Activated CD4-positive, alpha-beta T cell treated with anti-CD3 and anti-CD28 coated beads, Interleukin-2, amount 50 U/mL, for 16 hours (primary cell): ENCODE measurements around the gene NPLOC4.

ENCODE experiments used
- DNase-seq: peaks from one replicate; pipeline ENCODE4 v3.0.0-alpha.2; 2020

NPLOC4 gene

GRCh38 chr17:81582341-81582740 is 54.6 kb downstream of the NPLOC4 start:
- DNase-seq, result no peak

DNA sequence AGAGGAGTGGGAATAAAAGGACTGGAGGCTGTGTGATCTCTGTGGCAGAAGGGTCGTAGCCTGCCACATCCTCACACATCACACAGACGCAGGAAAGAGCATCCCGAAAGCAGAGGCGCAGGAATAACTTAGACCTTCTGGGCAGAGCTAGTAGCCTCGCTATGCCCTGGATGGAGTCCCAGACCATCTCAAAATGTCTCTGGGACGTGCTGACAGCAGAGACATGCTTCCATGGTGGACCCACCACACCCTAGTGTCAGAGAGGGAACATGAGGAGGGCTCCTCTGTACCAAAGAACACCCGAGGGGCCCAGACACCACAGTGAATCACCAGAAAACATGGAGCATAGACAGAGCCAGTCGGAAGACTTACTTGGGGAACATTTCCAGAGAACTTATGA is 55.2 kb downstream of the NPLOC4 start:
- no peak for DNase-seq

DNA sequence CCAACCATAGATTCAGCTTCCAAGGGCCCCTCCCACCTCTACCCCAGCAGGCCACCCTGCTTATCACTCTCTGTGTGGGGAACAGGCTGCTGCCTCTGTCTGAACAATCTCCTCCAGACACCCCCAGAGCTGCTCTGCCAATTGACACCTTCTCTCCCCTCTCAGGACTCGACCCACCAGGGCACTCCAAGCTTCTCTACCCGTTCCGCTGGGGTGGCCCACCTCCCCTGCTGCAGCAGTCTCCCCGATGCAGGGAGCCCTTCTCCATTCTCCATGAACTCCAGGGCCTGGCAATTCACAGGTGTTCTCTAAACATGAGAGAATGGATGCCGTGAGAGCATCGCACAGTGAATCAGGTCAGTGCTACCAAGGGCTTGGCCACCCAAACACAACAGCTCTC is 56.4 kb downstream of the NPLOC4 start:
- no peak for DNase-seq

- DNase-seq, result no peak
These were observed 57.0 kb downstream of the NPLOC4 start for GRCh38 chr17:81579821-81580321.

- no peak for DNase-seq
These were observed 57.6 kb downstream of the NPLOC4 start for GRCh38 chr17:81579298-81579697.

DNA sequence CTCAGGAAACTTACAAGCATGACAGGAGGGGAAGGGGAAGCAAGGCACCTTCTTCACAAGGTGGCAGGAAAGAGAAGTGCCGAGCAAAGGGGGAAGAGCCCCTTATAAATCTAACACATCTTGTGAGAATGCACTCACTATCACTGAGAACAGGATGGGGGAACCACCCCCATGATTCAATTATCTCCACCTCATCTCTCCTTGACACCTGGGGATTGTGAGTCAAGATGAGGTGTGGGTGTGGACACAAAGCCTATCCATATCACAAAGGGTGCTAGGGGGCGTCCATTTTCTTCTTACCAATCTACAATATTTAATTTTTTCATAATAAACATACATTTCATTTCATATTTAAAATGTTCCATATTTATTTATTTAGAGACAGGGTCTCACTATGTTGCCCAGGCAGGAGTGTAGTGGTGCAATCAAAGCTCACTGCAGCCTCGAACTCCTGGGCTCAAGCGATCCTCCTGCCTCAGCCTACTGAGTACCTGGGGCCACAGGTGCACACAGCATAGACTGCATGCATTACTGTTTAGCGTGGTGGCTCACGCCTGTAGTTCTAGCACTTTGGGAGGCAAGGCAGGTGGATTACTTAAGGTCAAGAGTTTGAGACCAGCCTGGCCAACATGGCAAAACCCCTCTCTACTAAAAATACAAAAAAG is 58.2 kb downstream of the NPLOC4 start:
- no peak for DNase-seq

GRCh38 chr17:81578038-81578441 is 58.9 kb downstream of the NPLOC4 start:
- DNase-seq, result no peak

GRCh38 chr17:81577278-81578000 is 59.5 kb downstream of the NPLOC4 start:
- no peak for DNase-seq

DNA sequence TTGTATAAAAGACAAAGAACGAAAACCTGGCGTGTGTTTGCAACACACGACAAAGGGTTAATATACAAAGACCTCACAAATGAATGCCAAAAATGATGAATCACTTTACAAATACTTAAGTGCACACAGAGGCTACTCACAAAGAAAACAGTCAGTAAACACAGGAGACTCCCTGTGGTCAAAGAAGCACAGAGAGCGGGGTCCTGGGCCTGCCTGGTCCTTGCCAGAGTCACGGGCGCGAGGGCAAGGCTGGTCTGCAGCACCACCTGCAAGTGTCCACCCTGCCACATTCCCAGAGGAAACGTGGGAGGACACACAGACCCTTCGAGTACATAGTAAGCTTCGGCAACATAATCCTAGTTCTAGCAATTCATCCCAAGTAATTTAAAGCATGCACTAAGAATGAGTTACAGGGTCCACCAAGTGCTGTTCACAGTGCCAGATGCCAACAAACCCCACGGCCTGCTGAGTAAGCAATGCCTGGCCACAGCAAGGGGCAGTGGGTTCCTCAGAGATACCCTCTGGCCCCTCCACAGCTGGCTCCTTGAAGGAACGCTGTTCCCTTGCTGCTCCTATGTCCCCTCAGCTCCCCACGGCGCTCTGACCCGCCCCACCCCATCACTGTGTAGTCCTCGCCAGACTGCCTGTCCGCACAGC is 60.2 kb downstream of the NPLOC4 start:
- DNase-seq, result no peak

DNA sequence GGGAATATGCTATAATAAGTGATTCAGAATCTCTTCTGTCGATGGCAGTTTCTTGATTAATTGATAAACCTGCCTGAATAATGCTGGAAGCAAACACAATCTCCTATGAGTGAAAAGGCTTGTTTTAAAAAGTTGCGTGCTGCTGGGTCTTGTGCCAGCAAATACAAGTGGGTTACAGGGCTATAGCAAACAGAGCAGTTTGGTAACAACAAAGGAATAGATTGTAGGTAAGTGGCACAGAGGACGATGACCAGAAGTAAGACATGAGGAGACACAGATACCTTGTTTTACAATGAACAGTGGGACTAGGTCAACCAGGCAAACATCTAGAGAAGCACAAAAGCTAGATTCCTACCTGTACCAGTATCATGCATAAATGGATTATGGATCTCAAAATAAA is 61.1 kb downstream of the NPLOC4 start:
- no peak for DNase-seq

DNA sequence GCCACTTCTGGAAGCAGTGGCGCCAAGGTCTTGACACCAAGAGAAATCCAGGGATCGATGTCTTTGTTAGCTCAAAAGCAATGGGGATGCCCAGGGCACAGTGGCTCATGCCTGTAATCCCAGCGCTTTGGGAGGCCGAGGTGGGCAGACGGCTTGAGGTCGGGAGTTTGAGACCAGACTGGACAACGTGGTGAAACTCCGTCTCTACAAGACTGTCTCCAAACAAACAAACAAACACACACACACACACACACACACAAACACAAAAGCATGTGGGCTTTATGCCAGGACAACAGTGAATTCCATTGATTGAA is 62.3 kb downstream of the NPLOC4 start:
- DNase-seq, result no peak

DNA sequence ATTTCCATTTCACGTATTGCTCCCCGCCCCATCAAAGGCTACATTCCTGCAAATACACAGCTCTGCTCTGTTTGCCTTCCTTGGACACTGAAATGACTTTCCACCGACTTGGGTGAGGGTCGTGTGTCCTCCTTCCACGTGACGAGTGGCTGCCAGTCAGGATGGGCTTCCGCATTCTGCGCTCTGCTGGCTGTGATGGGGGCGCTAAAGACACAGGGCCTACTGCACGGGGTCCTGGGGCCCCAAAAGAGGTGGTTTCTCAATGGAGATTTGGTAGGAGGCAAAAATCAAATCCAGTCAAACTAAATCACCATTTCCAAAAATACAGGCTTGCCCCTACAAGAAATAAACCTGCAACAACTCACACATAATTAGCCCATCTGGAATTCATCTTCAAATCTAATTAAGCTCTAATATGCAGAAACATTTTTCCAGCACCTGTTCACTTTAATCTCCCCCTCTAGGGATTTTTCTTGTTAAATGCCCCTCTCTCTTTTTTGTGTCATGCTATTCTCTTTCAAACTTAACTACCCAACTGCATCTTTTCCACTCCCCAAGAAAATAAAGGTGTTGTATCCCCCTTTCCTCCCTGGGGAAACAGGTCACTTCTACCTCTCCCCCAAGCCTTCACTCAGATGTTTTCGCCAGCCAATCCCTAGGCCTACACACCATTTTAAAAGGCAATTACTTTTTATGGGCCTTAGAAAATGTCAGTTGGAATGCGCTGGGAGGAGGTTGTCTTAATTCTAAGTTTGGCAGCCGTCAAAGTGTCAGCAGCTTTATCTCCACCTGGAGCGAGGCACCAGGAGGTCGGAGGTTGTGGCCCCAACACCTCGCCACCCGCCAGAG is 62.9 kb downstream of the NPLOC4 start:
- DNase-seq, result no peak

DNA sequence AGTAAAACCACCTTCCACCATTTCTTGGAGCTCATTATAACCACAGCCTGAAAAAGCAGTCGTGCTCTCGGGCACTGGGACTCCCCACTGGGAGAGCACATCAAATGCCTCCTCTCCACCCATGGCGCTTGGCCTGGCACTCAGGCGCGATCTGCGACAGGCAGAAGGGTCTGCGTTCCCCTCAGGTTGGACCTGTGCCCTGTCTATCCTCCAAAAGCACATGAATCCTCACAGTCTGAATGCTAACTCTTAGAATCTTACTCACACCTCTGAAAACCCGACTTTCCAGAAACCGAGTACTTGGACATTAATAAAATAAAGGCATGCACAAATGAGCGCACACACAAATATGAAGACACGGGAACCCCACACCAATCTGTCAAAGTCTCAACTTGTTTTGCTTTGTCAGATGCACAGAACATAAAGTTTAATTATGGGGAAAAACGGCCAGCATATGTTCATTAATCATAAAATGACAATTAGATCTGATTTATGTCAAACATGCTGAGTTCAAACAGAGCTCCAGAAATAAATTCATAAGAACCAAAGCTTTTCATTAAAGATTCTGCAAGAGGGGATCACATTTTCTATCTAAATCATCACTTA is 64.2 kb downstream of the NPLOC4 start:
- DNase-seq, result no peak

DNA sequence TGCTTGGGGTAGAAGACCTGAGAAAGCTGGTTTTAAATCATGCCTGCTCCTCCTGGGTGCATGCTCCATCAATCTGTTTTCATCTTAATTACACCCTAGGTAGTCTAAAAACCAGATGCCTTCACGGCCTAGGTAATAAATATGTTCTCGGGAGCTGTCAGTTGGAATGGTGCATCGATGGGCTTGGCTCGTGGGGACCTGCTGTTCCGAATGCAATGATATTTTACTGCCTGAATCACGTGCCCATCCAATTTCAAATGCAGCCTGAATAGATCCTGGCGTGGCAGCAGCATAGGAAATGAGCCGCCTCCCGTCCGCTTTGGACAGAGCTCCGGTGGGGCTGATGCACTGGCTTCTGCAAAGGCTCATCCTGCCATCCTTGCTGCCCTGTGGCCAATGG is 65.9 kb downstream of the NPLOC4 start:
- DNase-seq, result no peak

DNA sequence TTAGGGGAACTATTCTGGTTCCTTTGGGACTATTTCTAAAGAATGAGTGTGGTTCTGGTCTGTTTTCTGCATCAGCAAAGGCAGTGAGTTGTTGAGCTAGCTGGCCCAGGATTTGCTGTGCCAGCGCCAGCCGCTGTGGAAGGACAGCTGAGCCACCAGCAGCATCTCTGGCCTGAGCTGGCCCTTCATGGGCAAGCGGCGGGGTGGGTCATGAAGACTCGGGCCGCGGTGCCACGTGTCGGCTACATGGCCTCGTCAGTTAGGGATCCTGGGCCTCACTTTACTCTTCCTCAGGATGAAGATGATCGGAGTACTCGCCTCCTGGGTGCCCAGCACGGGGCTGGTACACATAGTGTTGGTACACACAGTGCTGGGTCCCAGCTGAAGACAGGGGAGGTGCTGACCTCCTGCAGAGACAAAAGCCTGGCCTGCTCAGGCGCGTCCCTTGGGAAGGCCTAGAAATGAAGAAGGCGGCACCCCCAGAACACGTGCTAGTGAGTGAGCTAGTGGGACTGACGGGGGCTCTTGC is 66.9 kb downstream of the NPLOC4 start:
- DNase-seq, result no peak

DNA sequence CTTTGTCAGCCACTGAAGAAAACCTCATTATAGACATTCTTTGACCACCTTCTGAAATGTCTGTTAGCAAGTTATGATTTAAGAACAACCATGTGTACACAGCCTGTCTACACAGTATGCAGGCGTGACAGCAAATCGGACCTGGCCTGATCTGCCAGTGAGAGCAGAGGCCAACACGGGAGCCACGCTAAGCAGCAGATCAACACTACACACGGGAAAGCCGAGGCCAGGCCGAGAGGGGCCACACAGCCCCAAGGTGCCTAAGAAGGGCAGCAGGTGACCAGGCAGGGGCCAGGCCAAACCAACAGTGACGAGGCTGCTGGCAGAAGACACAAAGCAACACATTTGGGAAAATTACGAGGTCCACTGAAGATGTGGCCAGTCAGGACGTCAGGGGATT is 68.5 kb downstream of the NPLOC4 start:
- DNase-seq, result no peak

DNA sequence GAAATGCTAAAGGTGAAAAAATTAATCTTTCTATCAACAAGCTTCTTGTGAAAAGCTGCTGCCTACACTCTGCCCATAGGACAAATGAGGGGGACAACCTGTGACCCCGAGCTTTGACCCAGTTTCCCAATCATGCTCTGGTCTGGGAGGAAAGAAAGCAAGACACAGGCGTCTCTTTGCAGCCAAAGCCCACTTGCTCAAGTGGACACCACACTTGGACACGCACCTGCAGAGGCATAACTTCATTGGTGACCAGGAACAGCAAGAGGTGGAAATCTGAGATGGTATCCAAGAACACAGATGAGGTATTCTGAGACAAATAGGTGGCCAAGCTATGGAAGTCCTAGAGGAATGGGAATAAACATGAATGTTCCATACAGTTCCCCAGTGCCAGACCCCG is 69.7 kb downstream of the NPLOC4 start:
- DNase-seq, result no peak

DNA sequence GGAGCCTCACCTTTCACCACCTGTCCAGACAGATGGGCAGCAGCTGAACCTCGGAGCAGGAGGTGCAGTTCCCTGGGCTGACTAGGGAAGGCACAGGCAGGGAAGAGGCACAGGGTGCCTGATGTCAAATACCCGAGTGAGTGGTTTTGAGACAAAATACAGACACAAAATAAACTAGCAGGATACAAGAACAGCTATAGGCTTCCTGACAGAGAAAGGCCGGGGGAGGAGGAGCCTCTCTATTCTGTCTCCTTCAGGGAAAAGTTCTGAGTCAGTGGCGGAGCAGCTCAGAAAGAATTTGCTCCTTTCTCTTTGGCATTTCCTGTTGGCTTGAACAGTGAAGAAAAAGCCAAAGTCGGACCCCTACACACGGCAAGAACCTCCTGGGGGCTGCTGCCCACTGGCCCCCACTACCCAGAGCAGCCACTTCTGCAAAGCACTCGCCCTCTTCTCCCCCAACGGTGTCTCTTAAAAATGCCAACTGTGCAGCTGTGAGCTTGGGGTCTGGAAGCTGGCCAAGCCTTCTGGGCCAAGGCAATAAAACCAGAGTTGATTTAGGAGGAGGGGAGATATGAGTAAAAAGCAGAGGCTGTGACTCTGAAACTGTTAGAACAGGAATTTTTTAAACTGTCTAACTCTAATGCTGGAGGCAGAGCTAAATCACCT is 70.3 kb downstream of the NPLOC4 start:
- DNase-seq, result no peak

DNA sequence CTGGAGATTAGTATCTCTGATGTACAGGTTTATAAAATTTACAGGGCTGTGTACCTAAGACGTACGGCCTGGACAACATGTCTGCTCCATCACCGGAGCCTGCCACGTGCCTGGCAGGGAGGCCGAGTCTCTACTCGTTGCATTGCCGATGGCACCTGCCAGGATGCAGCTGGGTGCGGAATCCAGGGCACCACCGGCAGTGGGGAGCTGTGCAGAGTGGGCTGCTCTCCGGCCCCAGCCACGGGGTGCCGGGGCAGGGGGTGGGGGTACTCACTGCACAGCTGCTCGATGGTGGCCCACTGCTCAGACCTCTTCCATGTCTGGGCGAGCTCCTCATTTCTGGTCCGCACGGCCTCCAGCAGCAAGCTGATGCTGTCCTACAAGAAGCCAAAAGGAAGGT is 71.7 kb downstream of the NPLOC4 start:
- no peak for DNase-seq

DNA sequence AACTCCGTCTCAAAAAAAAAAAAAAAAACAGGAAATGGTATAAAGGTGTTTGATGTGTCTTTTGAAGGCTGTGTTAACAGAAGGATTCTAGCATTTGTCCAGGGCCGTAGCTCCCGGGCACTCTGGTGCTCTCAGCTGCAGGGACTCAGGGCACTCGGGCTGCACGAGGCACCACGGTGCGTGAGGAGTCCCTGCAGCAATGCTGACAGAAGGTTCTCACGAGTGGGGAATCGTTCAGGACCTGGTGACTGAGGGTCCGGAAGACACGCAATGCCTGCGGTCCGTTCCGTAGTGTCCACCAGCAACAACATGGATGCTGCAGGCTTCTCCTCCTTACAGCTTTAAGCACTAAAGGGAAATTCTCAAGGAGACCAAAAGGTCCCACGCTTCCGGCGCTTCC is 72.1 kb downstream of the NPLOC4 start:
- no peak for DNase-seq

GRCh38 chr17:81563861-81564586 is 72.9 kb downstream of the NPLOC4 start:
- no peak for DNase-seq
